Measurements from ENCODE around the gene POLR3K.

The POLR3K gene

GRCh38 chr16:57711-58110 is 4.3 kb upstream of the POLR3K start:
- H3K4me1 ChIP-seq (ENCODE audit: control insufficient read depth, insufficient read depth, low read length): no peaks in the 10 kb centered on the region
- ChIA-PET POLR2A (interaction anchor here (0.7 to 1.1 kb wide), 2 partner anchors 14 to 118 kb away, joined by 4 read pairs; partner anchors contain the start of gene RHBDF1), CTCF (interaction anchor here (2.3 to 3.0 kb wide), 2 partner anchors 8 to 39 kb away, joined by 7 to 16 read pairs; no protein-coding TSS in a partner anchor)
- no peak overlapping the region for H3K4me3 ChIP-seq (ENCODE audit: low read depth, low read length)
- H3K27ac ChIP-seq (ENCODE audit: extremely low read depth, low read depth, low read length): no peak overlapping the region
- H3K36me3 ChIP-seq (ENCODE audit: control insufficient read depth in 2 of 2, insufficient read depth in 1 of 2, low read length in 2 of 2): peaks cover 0 to 69% of the 10 kb centered on the region in 2 experiments; a peak in 1 of 3 replicates
- H3K9me3 ChIP-seq (ENCODE audit: control insufficient read depth, insufficient read depth, low read depth, low read length): no peaks in the 10 kb centered on the region
- TF ChIP-seq ZNF629 (tag by site-specific recombination; IDR thresholded peaks at IDR 0.05) (no peak), ZNF157 (tag by site-specific recombination; IDR thresholded peaks at IDR 0.05) (no peak), ZNF621 (tag by site-specific recombination; IDR thresholded peaks at IDR 0.05) (no peak)

GRCh38 chr16:56231-56927 is 3.0 kb upstream of the POLR3K start:
- no peaks in the 10 kb centered on the region for H3K4me1 ChIP-seq (ENCODE audit: control insufficient read depth, insufficient read depth, low read length)
- CTCF ChIA-PET: interaction anchor here (1.0 to 3.0 kb wide), 3 partner anchors 9 to 51 kb away, joined by 3 to 16 read pairs (median 7); no protein-coding TSS in a partner anchor

GRCh38 chr16:55571-56136 is 2.2 kb upstream of the POLR3K start:
- ChIA-PET POLR2A (no interaction called here), CTCF (interaction anchor here (1.0 to 3.0 kb wide), 3 partner anchors 10 to 52 kb away, joined by 3 to 16 read pairs (median 7); no protein-coding TSS in a partner anchor)
- TF ChIP-seq ZNF830 (tag by site-specific recombination; IDR thresholded peaks at IDR 0.05; ENCODE audit: low read depth) (no peak), ZNF707 (tag by site-specific recombination; IDR thresholded peaks at IDR 0.05) (no peak), ZNF677 (tag by site-specific recombination; IDR thresholded peaks at IDR 0.05) (no peak), PRDM6 (tag by site-specific recombination; IDR thresholded peaks at IDR 0.05) (no peak), ZNF571 (tag by site-specific recombination; IDR thresholded peaks at IDR 0.05) (no peak), ZNF366 (tag by site-specific recombination; conservative IDR thresholded peaks at IDR 0.05) (no peak), ZSCAN18 (tag by site-specific recombination; IDR thresholded peaks at IDR 0.05) (no peak), BCL6B (tag by site-specific recombination; IDR thresholded peaks at IDR 0.05) (no peak)

More at GRCh38 chr16:56231-56927, 3.0 kb upstream of the POLR3K start:
- Histone ChIP-seq H3K36me3 (ENCODE audit: control insufficient read depth in 2 of 2, insufficient read depth in 1 of 2, low read length in 2 of 2) (peaks cover 0 to 63% of the 10 kb centered on the region in 2 experiments; a peak in 2 of 3 replicates), H3K9me3 (ENCODE audit: control insufficient read depth, insufficient read depth, low read depth, low read length) (no peaks in the 10 kb centered on the region), H3K4me3 (ENCODE audit: low read depth, low read length) (no peak overlapping the region), H3K27ac (ENCODE audit: extremely low read depth, low read depth, low read length) (no peak overlapping the region)
- POLR2A ChIA-PET: interaction anchor here (0.6 to 1.1 kb wide), 2 partner anchors 15 to 32 kb away, joined by 4 to 10 read pairs; partner anchors contain the start of gene RHBDF1
- TF ChIP-seq SCRT2 (tag by site-specific recombination; IDR thresholded peaks at IDR 0.05) (0 out of 2 replicates have a peak, but pooled peaks have one; percentile 28), ZNF398 (tag by site-specific recombination; IDR thresholded peaks at IDR 0.05) (no peak), INSM2 (tag by site-specific recombination; IDR thresholded peaks at IDR 0.05) (no peak)

More at GRCh38 chr16:55571-56136, 2.2 kb upstream of the POLR3K start:
- no peaks in the 10 kb centered on the region for H3K9me3 ChIP-seq (ENCODE audit: control insufficient read depth, insufficient read depth, low read depth, low read length)
- peaks cover 6 to 66% of the 10 kb centered on the region in 2 experiments; a peak in 2 of 3 replicates for H3K36me3 ChIP-seq (ENCODE audit: control insufficient read depth in 2 of 2, insufficient read depth in 1 of 2, low read length in 2 of 2)
- H3K27ac ChIP-seq (ENCODE audit: extremely low read depth, low read depth, low read length): no peak overlapping the region
- no peaks in the 10 kb centered on the region for H3K4me1 ChIP-seq (ENCODE audit: control insufficient read depth, insufficient read depth, low read length)
- no peak overlapping the region for H3K4me3 ChIP-seq (ENCODE audit: low read depth, low read length)

Data from HEK293 (cell line).